HUES64 (cell line): ENCODE results near the gene PSD4.

Source experiments
- H3K27ac ChIP-seq: 2 replicates; pipeline ENCODE4 v1.7.0; 2013; ENCODE audit warnings: low read depth, low read length, inconsistent platforms
- H3K27me3 ChIP-seq: 2 replicates; pipeline ENCODE4 v1.6.1; 2013; ENCODE audit warnings: mild to moderate bottlenecking, low read length; ENCODE audit not compliant: insufficient read depth
- H3K36me3 ChIP-seq: 2 replicates; pipeline ENCODE4 v1.6.1; 2013; ENCODE audit warnings: mild to moderate bottlenecking, low read length; ENCODE audit not compliant: insufficient read depth
- H3K4me1 ChIP-seq: 2 replicates; pipeline ENCODE4 v1.6.1; 2013; ENCODE audit warnings: mild to moderate bottlenecking, low read length, moderate library complexity; ENCODE audit not compliant: insufficient read depth
- H3K4me3 ChIP-seq: 2 replicates; pipeline ENCODE4 v1.5.1; 2013; ENCODE audit warnings: mild to moderate bottlenecking, low read length, moderate library complexity
- H3K9ac ChIP-seq: 2 replicates; pipeline ENCODE4 v1.6.1; 2013; ENCODE audit warnings: mild to moderate bottlenecking, low read depth, low read length
- H3K9me3 ChIP-seq: 2 replicates; pipeline ENCODE4 v1.6.1; 2013; ENCODE audit warnings: low read depth, low read length; ENCODE audit not compliant: insufficient read depth
- WGBS: fragments of 150-250, 120-280 bp; methylation state at CpG from one replicate; pipeline ENCODE4 v1.1.7; 2013; ENCODE audit warnings: missing lambda C conversion rate; 5-methylcytosine and 5-hydroxymethylcytosine counted together

PSD4 gene

GRCh38 chr2:113174376-113174750 lies 592 bp downstream of the PSD4 start:
- Histone ChIP-seq H3K36me3 (no peaks in the 10 kb centered on the region), H3K4me3 (no peak overlapping the region), H3K27ac (no peak overlapping the region), H3K9me3 (no peaks in the 10 kb centered on the region), H3K9ac (no peak overlapping the region), H3K27me3 (no peaks in the 10 kb centered on the region), H3K4me1 (peaks cover 6% of the 10 kb centered on the region; the same call in 1 of the 2 replicates)
- 87% methylated on average over 3 of the region's 3 CpGs for WGBS

GRCh38 chr2:113175042-113175628 lies 1.4 kb downstream of the PSD4 start:
- 69% methylated on average over 8 of the region's 8 CpGs for WGBS
- H3K4me1 ChIP-seq, result peaks cover 6% of the 10 kb centered on the region; the same call in 1 of the 2 replicates
- H3K9me3 ChIP-seq, result no peaks in the 10 kb centered on the region
- H3K9ac ChIP-seq, result no peak overlapping the region
- no peak overlapping the region for H3K27ac ChIP-seq
- no peak overlapping the region for H3K4me3 ChIP-seq
- H3K27me3 ChIP-seq, result no peaks in the 10 kb centered on the region
- H3K36me3 ChIP-seq, result no peaks in the 10 kb centered on the region

- Histone ChIP-seq H3K9ac (no peak overlapping the region), H3K4me3 (no peak overlapping the region), H3K27ac (no peak overlapping the region), H3K36me3 (no peaks in the 10 kb centered on the region), H3K27me3 (no peaks in the 10 kb centered on the region), H3K4me1 (peaks cover 6% of the 10 kb centered on the region; the same call in 1 of the 2 replicates), H3K9me3 (no peaks in the 10 kb centered on the region)
- whole genome bisulfite sequencing, result 80% methylated on average over 10 of the region's 11 CpGs
Observed at GRCh38 chr2:113175736-113176695, 2.2 kb downstream of the PSD4 start.

GRCh38 chr2:113176696-113177355 lies 3.1 kb downstream of the PSD4 start:
- Histone ChIP-seq H3K27ac (no peak overlapping the region), H3K9ac (no peak overlapping the region), H3K27me3 (no peaks in the 10 kb centered on the region), H3K36me3 (no peaks in the 10 kb centered on the region), H3K4me1 (peaks cover 6% of the 10 kb centered on the region; the same call in 1 of the 2 replicates), H3K9me3 (no peaks in the 10 kb centered on the region), H3K4me3 (no peak overlapping the region)
- 89% methylated on average over 4 of the region's 7 CpGs for WGBS

GRCh38 chr2:113178069-113178746 lies 4.4 kb downstream of the PSD4 start:
- no peak overlapping the region for H3K4me3 ChIP-seq
- H3K9ac ChIP-seq, result no peak overlapping the region
- peaks cover 6% of the 10 kb centered on the region; the same call in 1 of the 2 replicates for H3K4me1 ChIP-seq
- 94% methylated on average over 10 of the region's 11 CpGs for WGBS
- H3K27ac ChIP-seq, result no peak overlapping the region
- no peaks in the 10 kb centered on the region for H3K36me3 ChIP-seq
- H3K9me3 ChIP-seq, result no peaks in the 10 kb centered on the region
- H3K27me3 ChIP-seq, result no peaks in the 10 kb centered on the region

GRCh38 chr2:113178891-113179290 lies 5.1 kb downstream of the PSD4 start:
- Histone ChIP-seq H3K4me1 (0 out of 2 replicates have a peak, but pooled peaks cover 3% of the 10 kb centered on the region), H3K4me3 (no peak overlapping the region), H3K36me3 (no peaks in the 10 kb centered on the region), H3K27me3 (no peaks in the 10 kb centered on the region), H3K9me3 (no peaks in the 10 kb centered on the region), H3K27ac (no peak overlapping the region), H3K9ac (no peak overlapping the region)
- 92% methylated on average over 4 of the region's 4 CpGs for WGBS

GRCh38 chr2:113179446-113180045 lies 5.8 kb downstream of the PSD4 start:
- 0 out of 2 replicates have a peak, but pooled peaks cover 3% of the 10 kb centered on the region for H3K4me1 ChIP-seq
- 92% methylated on average over 8 of the region's 8 CpGs for WGBS
- H3K27ac ChIP-seq, result no peak overlapping the region
- no peak overlapping the region for H3K9ac ChIP-seq
- no peaks in the 10 kb centered on the region for H3K27me3 ChIP-seq
- H3K4me3 ChIP-seq, result no peak overlapping the region
- H3K9me3 ChIP-seq, result no peaks in the 10 kb centered on the region
- H3K36me3 ChIP-seq, result no peaks in the 10 kb centered on the region

GRCh38 chr2:113180131-113180946 lies 6.6 kb downstream of the PSD4 start:
- H3K36me3 ChIP-seq, result no peaks in the 10 kb centered on the region
- no peaks in the 10 kb centered on the region for H3K27me3 ChIP-seq
- no peak overlapping the region for H3K9ac ChIP-seq
- H3K4me3 ChIP-seq, result no peak overlapping the region
- no peaks in the 10 kb centered on the region for H3K9me3 ChIP-seq
- 59% methylated on average over 15 of the region's 17 CpGs for WGBS
- no peak overlapping the region for H3K27ac ChIP-seq
- H3K4me1 ChIP-seq, result 0 out of 2 replicates have a peak, but pooled peaks cover 2% of the 10 kb centered on the region

- no peak overlapping the region for H3K27ac ChIP-seq
- H3K4me3 ChIP-seq, result no peak overlapping the region
- no peaks in the 10 kb centered on the region for H3K4me1 ChIP-seq
- H3K9ac ChIP-seq, result no peak overlapping the region
- no peaks in the 10 kb centered on the region for H3K27me3 ChIP-seq
- WGBS, result 87% methylated on average over 8 of the region's 8 CpGs
- H3K9me3 ChIP-seq, result no peaks in the 10 kb centered on the region
- no peaks in the 10 kb centered on the region for H3K36me3 ChIP-seq
Observed at GRCh38 chr2:113181258-113182051, 7.7 kb downstream of the PSD4 start.
